ENCODE data around the gene TRIM2. TPM values are rescaled to one million over a fixed set of nuclear protein-coding genes. Genes with fewer than 3 reads are reported as not detected.

The TRIM2 gene
- total and polyA plus RNA-seq, 10 of the 15 experiments (the other 5 are each of a cell fraction or from before 2014, with no cell fraction given) = 0.06 to 0.19 (median 0.15) TPM; not detected in 3

DNA sequence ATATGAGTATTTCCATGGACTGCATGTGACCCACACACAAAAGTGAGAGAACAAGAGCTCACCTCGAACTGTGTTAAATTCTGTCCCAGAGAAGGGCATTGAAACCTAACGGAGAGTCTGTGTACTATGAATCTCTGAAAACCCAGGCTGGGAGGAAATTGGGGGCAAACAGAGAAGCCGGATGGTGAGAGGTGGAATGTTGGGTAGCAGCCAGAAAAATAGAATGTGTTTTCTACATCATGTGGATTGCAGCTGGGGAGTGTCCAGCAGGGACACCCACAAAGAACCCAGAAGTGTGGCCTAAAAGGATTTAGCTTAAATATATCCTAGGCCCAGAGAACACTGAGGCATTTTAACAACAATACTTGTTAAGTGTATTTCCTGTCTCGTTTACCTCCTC lies 178.9 kb downstream of the TRIM2 start:
- Histone ChIP-seq H4K20me1 (ENCODE audit: control insufficient read depth, insufficient read depth) (no peaks in the 10 kb centered on the region), H2AFZ (ENCODE audit: control insufficient read depth, low read depth, low read length) (no peak overlapping the region), H3K27ac (ENCODE audit: control insufficient read depth, insufficient read depth) (no peak overlapping the region), H3K9me3 (replicated peaks; ENCODE audit: control insufficient read depth, insufficient read depth, low read length) (no peaks in the 10 kb centered on the region), H3K9ac (ENCODE audit: control insufficient read depth, insufficient read depth, low read length) (no peak overlapping the region), H3K4me2 (ENCODE audit: control insufficient read depth, insufficient read depth) (no peak overlapping the region), H3K27me3 (replicated peaks in 1 of 2; ENCODE audit: control insufficient read depth in 2 of 2, insufficient read depth in 2 of 2, low read length in 1 of 2) (no peaks in the 10 kb centered on the region), H3K4me3 (no peak overlapping the region), H3K36me3 (ENCODE audit: control insufficient read depth in 2 of 2, insufficient read depth in 2 of 2, low read length in 1 of 2) (no peaks in the 10 kb centered on the region), H3K4me1 (ENCODE audit: control insufficient read depth, insufficient read depth, low read length) (0 out of 2 replicates have a peak, but pooled peaks cover 3% of the 10 kb centered on the region), H3K79me2 (ENCODE audit: control insufficient read depth, insufficient read depth, low read length) (no peaks in the 10 kb centered on the region)
- no peak for ATAC-seq
- CTCF ChIA-PET = no interaction called here
- no TSS peak for BruUV-seq (replicated peaks)
- WGBS (ENCODE audit: insufficient coverage, insufficient replicate concordance, low lambda C conversion rate, missing lambda C conversion rate) = 98% methylated on average over 4 of the region's 4 CpGs
- FAIRE-seq = no peak
- RAD21 ChIA-PET (ENCODE audit: unreplicated experiment) = no interaction called here
- in situ Hi-C loops (cut with MboI) = no loop called here
- no peak for TF ChIP-seq YBX1 (IDR thresholded peaks at IDR 0.05)
- TF ChIP-seq, protein P1, sequence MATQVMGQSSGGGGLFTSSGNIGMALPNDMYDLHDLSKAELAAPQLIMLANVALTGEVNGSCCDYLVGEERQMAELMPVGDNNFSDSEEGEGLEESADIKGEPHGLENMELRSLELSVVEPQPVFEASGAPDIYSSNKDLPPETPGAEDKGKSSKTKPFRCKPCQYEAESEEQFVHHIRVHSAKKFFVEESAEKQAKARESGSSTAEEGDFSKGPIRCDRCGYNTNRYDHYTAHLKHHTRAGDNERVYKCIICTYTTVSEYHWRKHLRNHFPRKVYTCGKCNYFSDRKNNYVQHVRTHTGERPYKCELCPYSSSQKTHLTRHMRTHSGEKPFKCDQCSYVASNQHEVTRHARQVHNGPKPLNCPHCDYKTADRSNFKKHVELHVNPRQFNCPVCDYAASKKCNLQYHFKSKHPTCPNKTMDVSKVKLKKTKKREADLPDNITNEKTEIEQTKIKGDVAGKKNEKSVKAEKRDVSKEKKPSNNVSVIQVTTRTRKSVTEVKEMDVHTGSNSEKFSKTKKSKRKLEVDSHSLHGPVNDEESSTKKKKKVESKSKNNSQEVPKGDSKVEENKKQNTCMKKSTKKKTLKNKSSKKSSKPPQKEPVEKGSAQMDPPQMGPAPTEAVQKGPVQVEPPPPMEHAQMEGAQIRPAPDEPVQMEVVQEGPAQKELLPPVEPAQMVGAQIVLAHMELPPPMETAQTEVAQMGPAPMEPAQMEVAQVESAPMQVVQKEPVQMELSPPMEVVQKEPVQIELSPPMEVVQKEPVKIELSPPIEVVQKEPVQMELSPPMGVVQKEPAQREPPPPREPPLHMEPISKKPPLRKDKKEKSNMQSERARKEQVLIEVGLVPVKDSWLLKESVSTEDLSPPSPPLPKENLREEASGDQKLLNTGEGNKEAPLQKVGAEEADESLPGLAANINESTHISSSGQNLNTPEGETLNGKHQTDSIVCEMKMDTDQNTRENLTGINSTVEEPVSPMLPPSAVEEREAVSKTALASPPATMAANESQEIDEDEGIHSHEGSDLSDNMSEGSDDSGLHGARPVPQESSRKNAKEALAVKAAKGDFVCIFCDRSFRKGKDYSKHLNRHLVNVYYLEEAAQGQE (IDR thresholded peaks at IDR 0.05; ENCODE audit: low read depth, low read length) = no peak
- TF ChIP-seq, protein P2, sequence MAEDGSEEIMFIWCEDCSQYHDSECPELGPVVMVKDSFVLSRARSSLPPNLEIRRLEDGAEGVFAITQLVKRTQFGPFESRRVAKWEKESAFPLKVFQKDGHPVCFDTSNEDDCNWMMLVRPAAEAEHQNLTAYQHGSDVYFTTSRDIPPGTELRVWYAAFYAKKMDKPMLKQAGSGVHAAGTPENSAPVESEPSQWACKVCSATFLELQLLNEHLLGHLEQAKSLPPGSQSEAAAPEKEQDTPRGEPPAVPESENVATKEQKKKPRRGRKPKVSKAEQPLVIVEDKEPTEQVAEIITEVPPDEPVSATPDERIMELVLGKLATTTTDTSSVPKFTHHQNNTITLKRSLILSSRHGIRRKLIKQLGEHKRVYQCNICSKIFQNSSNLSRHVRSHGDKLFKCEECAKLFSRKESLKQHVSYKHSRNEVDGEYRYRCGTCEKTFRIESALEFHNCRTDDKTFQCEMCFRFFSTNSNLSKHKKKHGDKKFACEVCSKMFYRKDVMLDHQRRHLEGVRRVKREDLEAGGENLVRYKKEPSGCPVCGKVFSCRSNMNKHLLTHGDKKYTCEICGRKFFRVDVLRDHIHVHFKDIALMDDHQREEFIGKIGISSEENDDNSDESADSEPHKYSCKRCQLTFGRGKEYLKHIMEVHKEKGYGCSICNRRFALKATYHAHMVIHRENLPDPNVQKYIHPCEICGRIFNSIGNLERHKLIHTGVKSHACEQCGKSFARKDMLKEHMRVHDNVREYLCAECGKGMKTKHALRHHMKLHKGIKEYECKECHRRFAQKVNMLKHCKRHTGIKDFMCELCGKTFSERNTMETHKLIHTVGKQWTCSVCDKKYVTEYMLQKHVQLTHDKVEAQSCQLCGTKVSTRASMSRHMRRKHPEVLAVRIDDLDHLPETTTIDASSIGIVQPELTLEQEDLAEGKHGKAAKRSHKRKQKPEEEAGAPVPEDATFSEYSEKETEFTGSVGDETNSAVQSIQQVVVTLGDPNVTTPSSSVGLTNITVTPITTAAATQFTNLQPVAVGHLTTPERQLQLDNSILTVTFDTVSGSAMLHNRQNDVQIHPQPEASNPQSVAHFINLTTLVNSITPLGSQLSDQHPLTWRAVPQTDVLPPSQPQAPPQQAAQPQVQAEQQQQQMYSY (CRISPR knock-in tag; IDR thresholded peaks at IDR 0.05) = no peak
- no peak for TF ChIP-seq MTA3 (IDR thresholded peaks at IDR 0.05; ENCODE audit: borderline replicate concordance, low read length)
- no peak for TF ChIP-seq CEBPB (IDR thresholded peaks at IDR 0.05; ENCODE audit: borderline replicate concordance in 1 of 2, low read depth in 2 of 2, low read length in 2 of 2)
- no peak for TF ChIP-seq MXI1 (IDR thresholded peaks at IDR 0.05; ENCODE audit: low read depth, low read length)
- no peak for TF ChIP-seq MEF2B (IDR thresholded peaks at IDR 0.05; ENCODE audit: partially characterized antibody, poor library complexity, severe bottlenecking)
- intact Hi-C loops (cut with micrococcal nuclease; ENCODE audit: unreplicated experiment) = no loop called here
- POLR2A ChIA-PET = no interaction called here
- SMC1A ChIA-PET (ENCODE audit: uncharacterized antibody, unreplicated experiment) = no interaction called here
- DNase-seq (ENCODE audit: low read depth, low spot score) = no peak
